B cell (primary cell): ENCODE results near the gene CCL13. TPM values are rescaled to one million over a fixed set of nuclear protein-coding genes. Genes with fewer than 3 reads are reported as not detected.

Experiments used
- ATAC-seq: fragments of 200-7000 bp; cut with Tn5 transposase; one replicate; pipeline ENCODE4 v1.10.0; 2021; ENCODE audit warnings: low read depth, mild to moderate bottlenecking, moderate number of reproducible peaks, moderate library complexity
- CTCF ChIA-PET: fragments of 350-600 bp; sonication (Branson Sonifier 250); formaldehyde crosslinking; loops from one replicate; lab custom pipeline; 2021; ENCODE audit warnings: antibody characterized with exemption, inconsistent platforms; lab: Charles Lee
- POLR2A ChIA-PET: fragments of 350-600 bp; sonication (Branson Sonifier 250); formaldehyde crosslinking; loops from one replicate; lab custom pipeline; 2021; ENCODE audit warnings: antibody characterized with exemption; lab: Charles Lee
- DNase-seq: peaks from one replicate; pipeline ENCODE4 v3.0.0; 2013
- H2AFZ ChIP-seq: 2 replicates; pipeline ENCODE4 v1.6.1; 2012; ENCODE audit warnings: mild to moderate bottlenecking, low read depth, low read length; ENCODE audit not compliant: insufficient read depth, poor library complexity, severe bottlenecking
- H3K27ac ChIP-seq, 2 donors: 1 replicate in 1 of 2; 2 replicates in 1 of 2; pipeline ENCODE4 v1.5.1; 2012 to 2013; ENCODE audit warnings: low read length in 2 of 2, mild to moderate bottlenecking in 2 of 2, moderate library complexity in 1 of 2
- H3K27me3 ChIP-seq, 4 experiments: fragments of 200-600 bp in 1 of 4; sonication (generic) in 1 of 4; replicated peaks in 1 of 4; 1 replicate in 2 of 4; 2 replicates in 2 of 4; pipeline versions ENCODE4 v1.6.1 to v1.7.0; 2013 to 2016; ENCODE audit warnings: low read length in 3 of 4, mild to moderate bottlenecking in 2 of 4, mixed read lengths in 1 of 4, moderate library complexity in 1 of 4; ENCODE audit not compliant: insufficient read depth in 4 of 4, control insufficient read depth in 3 of 4; ENCODE audit errors: control extremely low read depth in 1 of 4
- H3K36me3 ChIP-seq, 2 experiments: replicated peaks in 1 of 2; 1 replicate in 1 of 2; 2 replicates in 1 of 2; pipeline versions ENCODE4 v1.6.1 to v1.7.1; 2013; ENCODE audit warnings: low read length in 1 of 2; ENCODE audit not compliant: insufficient read depth in 2 of 2, control insufficient read depth in 1 of 2; ENCODE audit errors: control extremely low read depth in 1 of 2, extremely low read depth in 1 of 2
- H3K4me1 ChIP-seq, 2 donors: fragments of 200-600 bp in 1 of 2; sonication (generic) in 1 of 2; 1 replicate in 1 of 2; 2 replicates in 1 of 2; pipeline versions ENCODE4 v1.5.1 to v1.6.1; 2013 to 2017; ENCODE audit warnings: low read length in 2 of 2; ENCODE audit not compliant: control insufficient read depth in 2 of 2, insufficient read depth in 2 of 2
- H3K4me2 ChIP-seq: replicated peaks from 2 replicates; pipeline ENCODE3; 2012; ENCODE audit warnings: mild to moderate bottlenecking, low read depth, low read length; ENCODE audit not compliant: poor library complexity, severe bottlenecking
- H3K4me3 ChIP-seq, 5 experiments: fragments of 200-600 bp in 1 of 5; sonication (generic) in 1 of 5; 1 replicate in 3 of 5; 2 replicates in 2 of 5; pipeline versions ENCODE4 v1.5.1 to v1.7.0; 2011 to 2016; ENCODE audit warnings: low read length in 4 of 5, mild to moderate bottlenecking in 4 of 5, low read depth in 2 of 5, control low read depth in 1 of 5, moderate library complexity in 1 of 5; ENCODE audit not compliant: insufficient read depth in 1 of 5; ENCODE audit errors: control extremely low read depth in 1 of 5, extremely low read depth in 1 of 5
- H3K79me2 ChIP-seq: fragments of 200-600 bp; sonication (generic); one replicate; pipeline ENCODE4 v1.6.0; 2016; ENCODE audit warnings: low read length; ENCODE audit not compliant: control insufficient read depth, insufficient read depth
- H3K9ac ChIP-seq: fragments of 200-600 bp; sonication (generic); 2 replicates; pipeline ENCODE4 v1.6.1; 2017; ENCODE audit warnings: mild to moderate bottlenecking, low read length, moderate library complexity
- H3K9me3 ChIP-seq, 3 donors: one replicate each; pipeline versions ENCODE4 v1.6.1 to v1.7.1; 2013; ENCODE audit warnings: low read length in 2 of 3; ENCODE audit not compliant: control insufficient read depth in 2 of 3, insufficient read depth in 1 of 3; ENCODE audit errors: control extremely low read depth in 1 of 3
- H4K20me1 ChIP-seq: 2 replicates; pipeline ENCODE4 v1.6.0; 2012; ENCODE audit warnings: mild to moderate bottlenecking, low read length; ENCODE audit not compliant: insufficient read depth, control insufficient read depth, poor library complexity, severe bottlenecking
- H3K27ac Mint-ChIP-seq: one replicate; pipeline ENCODE4 v1.8.0; 2021; ENCODE audit warnings: mixed read lengths
- H3K27me3 Mint-ChIP-seq: one replicate; pipeline ENCODE4 v1.8.0; 2021; ENCODE audit warnings: mixed read lengths
- H3K4me1 Mint-ChIP-seq: one replicate; pipeline ENCODE4 v1.8.0; 2021; ENCODE audit warnings: mixed read lengths
- H3K4me3 Mint-ChIP-seq: one replicate; pipeline ENCODE4 v1.8.0; 2021; ENCODE audit warnings: mixed read lengths
- H3K9me3 Mint-ChIP-seq: one replicate; pipeline ENCODE4 v1.8.0; 2022; ENCODE audit warnings: mixed read lengths; ENCODE audit not compliant: insufficient read depth
- EZH2 ChIP-seq: IDR thresholded peaks from 2 replicates; pipeline ENCODE4 v1.6.1; 2012; ENCODE audit warnings: borderline replicate concordance, low read depth, mild to moderate bottlenecking, moderate library complexity, low read length; ENCODE audit not compliant: insufficient read depth, poor library complexity, severe bottlenecking
- WGBS: methylation state at CpG from one replicate; pipeline ENCODE4 v1.1.5; 2013; ENCODE audit warnings: missing lambda C conversion rate; ENCODE audit not compliant: insufficient coverage; 5-methylcytosine and 5-hydroxymethylcytosine counted together
- intact Hi-C: fragments of 100-400 bp; cut with micrococcal nuclease; formaldehyde crosslinking; loops from one replicate; pipeline ENCODE4 v1.10.0; 2022
- polyA plus RNA-seq: library from polyadenylated mRNA; depleted of rRNA; stranded (reverse); fragments of >200 nt; gene quantifications from 2 replicates; pipeline ENCODE4 v1.2.3, GENCODE V29; 2012
- total RNA-seq, 2 donors: library from RNA; stranded (reverse); fragments of 120-200 nt in 1 of 2; gene quantifications; 1 replicate in 1 of 2; 2 replicates in 1 of 2; pipeline versions ENCODE4 v1.2.3 to v1.2.4, GENCODE V29; 2013 to 2022
- TF ChIP-seq, protein P1 (sequence below): fragments of 200-600 bp; IDR thresholded peaks from one replicate; pipeline ENCODE4 v1.8.0; 2022; ENCODE audit warnings: antibody characterized with exemption, mild to moderate bottlenecking

The CCL13 gene
- total and polyA plus RNA-seq, 2 donors (not counting 1 experiment from before 2014, with no cell fraction given), result not detected

DNA sequence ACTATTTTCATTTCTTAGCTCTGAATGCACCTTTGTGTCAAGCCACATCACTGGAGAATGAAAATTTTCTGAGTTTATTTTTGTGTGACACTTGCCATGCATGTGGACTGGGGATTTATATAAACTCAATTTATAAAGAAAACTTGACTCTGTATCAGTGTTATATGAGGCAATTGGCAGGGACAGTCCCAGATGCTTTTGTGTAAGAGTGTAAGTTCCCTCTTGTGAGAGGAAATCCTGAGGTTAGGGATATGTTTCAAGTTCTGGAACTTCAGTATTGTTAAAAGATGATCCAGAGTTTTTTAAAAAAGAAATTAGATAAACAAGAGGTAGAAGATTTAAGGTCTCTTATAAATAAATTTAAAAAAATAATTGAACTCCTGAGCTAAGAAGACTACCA is 47.9 kb upstream of the CCL13 start:
- no peaks in the 10 kb centered on the region for H3K9me3 Mint-ChIP-seq
- Histone ChIP-seq H3K36me3 (no peaks in the 10 kb centered on the region), H2AFZ (no peak overlapping the region), H3K27ac (no peak overlapping the region), H3K27me3 (peaks cover 0 to 9% (median 5%) of the 10 kb centered on the region in 4 experiments), H3K4me1 (no peaks in the 10 kb centered on the region), H4K20me1 (no peaks in the 10 kb centered on the region), H3K4me3 (no peak overlapping the region), H3K79me2 (no peaks in the 10 kb centered on the region), H3K4me2 (no peak overlapping the region), H3K9ac (no peak overlapping the region), H3K9me3 (no peaks in the 10 kb centered on the region)
- intact Hi-C loops, result no loop called here
- POLR2A ChIA-PET, result no interaction called here
- H3K4me1 Mint-ChIP-seq, result no peaks in the 10 kb centered on the region
- H3K4me3 Mint-ChIP-seq, result no peak overlapping the region
- ATAC-seq, result no peak
- CTCF ChIA-PET, result no interaction called here
- H3K27me3 Mint-ChIP-seq, result peaks cover 52% of the 10 kb centered on the region
- TF ChIP-seq, protein P1, sequence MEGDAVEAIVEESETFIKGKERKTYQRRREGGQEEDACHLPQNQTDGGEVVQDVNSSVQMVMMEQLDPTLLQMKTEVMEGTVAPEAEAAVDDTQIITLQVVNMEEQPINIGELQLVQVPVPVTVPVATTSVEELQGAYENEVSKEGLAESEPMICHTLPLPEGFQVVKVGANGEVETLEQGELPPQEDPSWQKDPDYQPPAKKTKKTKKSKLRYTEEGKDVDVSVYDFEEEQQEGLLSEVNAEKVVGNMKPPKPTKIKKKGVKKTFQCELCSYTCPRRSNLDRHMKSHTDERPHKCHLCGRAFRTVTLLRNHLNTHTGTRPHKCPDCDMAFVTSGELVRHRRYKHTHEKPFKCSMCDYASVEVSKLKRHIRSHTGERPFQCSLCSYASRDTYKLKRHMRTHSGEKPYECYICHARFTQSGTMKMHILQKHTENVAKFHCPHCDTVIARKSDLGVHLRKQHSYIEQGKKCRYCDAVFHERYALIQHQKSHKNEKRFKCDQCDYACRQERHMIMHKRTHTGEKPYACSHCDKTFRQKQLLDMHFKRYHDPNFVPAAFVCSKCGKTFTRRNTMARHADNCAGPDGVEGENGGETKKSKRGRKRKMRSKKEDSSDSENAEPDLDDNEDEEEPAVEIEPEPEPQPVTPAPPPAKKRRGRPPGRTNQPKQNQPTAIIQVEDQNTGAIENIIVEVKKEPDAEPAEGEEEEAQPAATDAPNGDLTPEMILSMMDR, result no peak
- TF ChIP-seq EZH2, result no peak
- no peak overlapping the region for H3K27ac Mint-ChIP-seq
- no peak for DNase-seq

DNA sequence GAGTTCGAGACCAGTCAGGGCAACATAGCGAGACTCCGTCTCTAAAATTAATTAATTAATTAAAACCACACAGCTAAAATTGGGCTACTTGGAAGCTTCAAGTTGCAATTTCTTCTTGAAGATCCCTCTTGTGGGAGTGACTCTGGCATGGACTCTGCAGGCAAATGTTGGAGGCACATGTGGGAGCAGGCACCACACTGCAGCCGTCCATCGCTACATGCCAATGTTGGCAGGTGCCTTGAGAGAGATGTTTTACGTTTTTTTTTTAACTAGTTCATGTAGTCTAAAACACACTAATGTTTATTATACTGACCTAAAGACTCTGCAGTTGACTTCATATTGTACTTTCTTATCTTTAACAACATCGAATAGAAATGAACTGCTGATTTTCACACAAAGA is 45.0 kb upstream of the CCL13 start:
- no peaks in the 10 kb centered on the region for H3K4me1 Mint-ChIP-seq
- DNase-seq (no peak), ATAC-seq (no peak)
- H3K27me3 ChIP-seq, result peaks cover 0 to 9% (median 5%) of the 10 kb centered on the region in 4 experiments
- H2AFZ ChIP-seq, result no peak overlapping the region
- no CpG with 5 or more reads among the region's 7 CpGs for WGBS
- ChIA-PET POLR2A (no interaction called here), CTCF (no interaction called here)
- peaks cover 0 to 3% of the 10 kb centered on the region in 2 donors for H3K4me1 ChIP-seq
- H3K9ac ChIP-seq, result no peak overlapping the region
- TF ChIP-seq, protein P1, result no peak
- TF ChIP-seq EZH2, result no peak
- H3K9me3 Mint-ChIP-seq, result no peaks in the 10 kb centered on the region
- H3K27ac ChIP-seq, result no peak overlapping the region
- H3K27me3 Mint-ChIP-seq, result peaks cover 44% of the 10 kb centered on the region
- H3K4me3 ChIP-seq, result no peak overlapping the region
- no peaks in the 10 kb centered on the region for H3K79me2 ChIP-seq
- no peak overlapping the region for H3K27ac Mint-ChIP-seq
- intact Hi-C loops, result no loop called here
- H3K36me3 ChIP-seq, result no peaks in the 10 kb centered on the region
- no peaks in the 10 kb centered on the region for H3K9me3 ChIP-seq
- H3K4me2 ChIP-seq, result no peak overlapping the region
- no peak overlapping the region for H3K4me3 Mint-ChIP-seq
- no peaks in the 10 kb centered on the region for H4K20me1 ChIP-seq
